Measurements from ENCODE around the gene CD200R1L. TPM values are rescaled to one million over a fixed set of nuclear protein-coding genes. Genes with fewer than 3 reads are reported as not detected.

The CD200R1L gene
- polyA plus RNA-seq, 3 donors: not detected

DNA sequence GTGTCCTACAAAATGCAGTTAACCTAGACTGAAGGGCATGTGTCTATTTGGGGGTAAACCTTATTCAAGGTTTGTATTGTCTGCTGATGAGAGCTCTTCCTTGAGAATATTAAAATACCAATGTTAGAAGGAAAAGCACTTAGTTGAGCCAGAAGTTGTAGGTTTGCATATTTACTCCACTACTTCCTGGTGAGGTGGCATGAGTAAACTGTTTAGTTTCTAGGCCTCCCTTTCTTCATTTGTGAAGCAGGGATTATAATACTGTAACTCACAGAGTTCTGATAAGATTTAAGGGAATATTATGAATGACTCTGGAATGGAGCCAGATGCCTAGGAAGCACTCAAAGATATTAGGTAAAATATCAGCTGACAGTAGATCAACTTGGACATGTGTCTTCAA, 46.7 kb downstream of the CD200R1L start:
- no peak overlapping the region for H3K27ac ChIP-seq (ENCODE audit: low read depth, low read length)

GRCh38 chr3:112794622-112795172, 52.0 kb downstream of the CD200R1L start:
- WGBS, 3 donors: 25 to 32% (median 31%) methylated on average over 6 of the region's 6 CpGs
- no peak overlapping the region for H3K27ac ChIP-seq (ENCODE audit: low read depth, low read length)

DNA sequence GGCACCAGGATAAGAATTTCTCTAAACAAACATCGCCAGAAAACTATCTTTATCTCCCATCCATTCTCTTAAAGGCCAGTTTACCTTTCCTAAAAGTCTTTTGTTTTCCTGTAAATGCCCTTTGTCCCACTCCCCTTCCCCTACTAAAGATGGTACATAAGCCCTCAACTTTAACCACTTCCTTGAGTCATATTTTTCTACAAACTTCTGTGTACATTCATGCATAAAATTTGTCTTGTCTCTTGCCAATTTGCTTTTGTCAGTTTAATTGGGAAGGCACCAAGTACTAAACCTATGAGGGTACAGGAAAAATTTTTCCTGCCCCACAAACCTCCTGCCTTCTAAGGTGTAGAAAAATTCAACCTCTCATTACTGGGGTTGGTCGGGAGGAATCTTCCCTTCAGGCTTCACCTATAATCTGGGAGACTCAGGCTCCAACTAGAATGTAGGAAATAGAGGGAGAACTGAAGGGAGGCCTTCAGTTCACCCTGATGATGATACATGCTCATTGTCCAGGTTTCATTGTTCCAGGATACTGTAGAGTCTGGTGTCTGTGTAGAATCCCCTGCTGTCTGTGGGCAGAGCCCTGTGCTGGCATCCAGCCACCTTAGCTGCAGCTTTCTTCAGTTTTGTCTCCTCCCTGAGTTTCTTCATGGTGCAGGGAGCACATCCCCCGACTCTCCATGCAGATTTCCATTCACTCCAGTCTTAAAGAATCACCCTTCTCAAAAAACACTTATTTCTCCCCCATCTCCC, 53.2 kb downstream of the CD200R1L start:
- WGBS, 3 donors: 72 to 80% (median 79%) methylated on average over 3 of the region's 3 CpGs
- no peak overlapping the region for H3K27ac ChIP-seq (ENCODE audit: low read depth, low read length)

- H3K27ac ChIP-seq (ENCODE audit: low read depth, low read length): no peak overlapping the region
- WGBS, 3 donors: 91 to 92% (median 91%) methylated on average over 2 of the region's 2 CpGs
These were observed 54.9 kb downstream of the CD200R1L start for GRCh38 chr3:112791736-112792135.

DNA sequence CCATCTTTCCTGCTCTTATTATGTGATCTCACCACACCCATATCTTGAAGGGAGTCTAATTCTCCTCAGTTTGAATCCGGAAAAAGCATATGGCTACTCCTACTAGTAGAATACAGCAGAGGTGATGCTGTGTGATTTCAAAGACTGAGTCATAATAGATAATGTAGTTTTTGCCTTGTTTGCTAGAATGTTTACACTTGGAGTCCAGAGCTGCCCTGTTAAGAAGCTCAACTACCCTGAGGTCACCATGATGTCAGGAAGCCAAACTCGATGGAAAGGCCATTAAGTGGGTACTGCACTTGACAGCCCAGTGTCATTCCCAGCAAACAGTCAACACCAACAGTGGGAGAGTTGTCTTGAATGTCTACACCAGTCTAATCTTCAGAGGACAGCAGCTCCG, 56.9 kb downstream of the CD200R1L start:
- WGBS, 3 donors: 67 to 80% (median 71%) methylated on average over 3 of the region's 3 CpGs

GRCh38 chr3:112786881-112787579, 59.6 kb downstream of the CD200R1L start:
- 91 to 95% (median 93%) methylated on average over 3 of the region's 3 CpGs for WGBS, 3 donors
- no peak overlapping the region for H3K27ac ChIP-seq (ENCODE audit: low read depth, low read length)

More for the DNA sequence above, 56.9 kb downstream of the CD200R1L start:
- H3K27ac ChIP-seq (ENCODE audit: low read depth, low read length): no peak overlapping the region

DNA sequence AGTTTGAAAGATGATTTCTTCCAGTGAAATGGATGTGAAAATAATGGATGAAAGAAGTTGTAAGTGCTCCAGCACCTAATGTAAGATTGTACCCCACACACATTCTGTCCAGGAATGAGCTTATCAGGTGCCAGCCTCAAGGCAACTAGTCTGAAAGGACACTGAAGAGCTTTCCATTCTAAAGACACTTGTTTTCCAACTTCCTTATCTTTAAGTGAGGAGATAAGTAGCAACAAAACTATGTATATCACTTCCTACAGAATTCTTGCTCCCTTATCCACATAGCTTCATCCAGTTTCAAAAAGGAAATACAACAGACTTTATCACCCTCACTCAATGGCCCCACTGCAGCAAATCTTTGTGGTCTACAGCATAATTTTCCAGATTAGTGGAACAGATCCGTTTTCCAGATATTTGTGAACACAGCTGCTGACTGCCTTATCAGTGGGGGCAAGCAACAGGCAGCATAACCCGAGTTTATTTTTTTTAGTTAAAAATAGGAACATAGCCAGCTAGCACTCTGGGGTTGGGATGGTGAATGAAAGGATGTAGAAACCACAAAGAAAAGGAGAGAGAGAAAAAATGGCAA, 60.6 kb downstream of the CD200R1L start:
- 4 to 8% (median 8%) methylated on average over 2 of the region's 2 CpGs for WGBS, 3 donors
- no peak overlapping the region for H3K27ac ChIP-seq (ENCODE audit: low read depth, low read length)

- H3K27ac ChIP-seq (ENCODE audit: low read depth, low read length): no peak overlapping the region
- 66 to 76% (median 73%) methylated on average over 9 of the region's 9 CpGs for WGBS, 3 donors
These were observed 61.2 kb downstream of the CD200R1L start for GRCh38 chr3:112785321-112786001.

DNA sequence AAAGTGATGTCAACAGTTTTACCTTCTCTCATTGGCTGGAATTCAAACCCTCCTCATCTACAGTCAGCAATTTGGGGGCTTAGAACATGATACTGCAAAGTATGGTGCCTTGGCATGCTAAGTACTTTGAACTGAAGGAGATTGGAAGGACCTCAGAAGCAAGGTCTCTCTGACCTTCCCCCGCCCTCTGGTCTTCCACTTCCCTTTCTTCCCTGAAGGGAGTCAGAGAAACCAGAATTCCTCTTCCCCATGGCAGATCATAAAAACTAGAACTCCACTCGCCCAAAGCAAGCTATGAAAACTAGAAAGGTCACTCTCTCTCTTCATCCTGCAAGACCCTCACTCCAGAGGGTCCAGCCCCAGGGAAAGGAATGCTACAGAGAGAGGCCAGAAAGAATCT, 64.2 kb downstream of the CD200R1L start:
- H3K27ac ChIP-seq (ENCODE audit: low read depth, low read length): no peak overlapping the region
- 25 to 64% (median 50%) methylated on average over 2 of the region's 2 CpGs for WGBS, 3 donors

GRCh38 chr3:112781599-112781998, 65.1 kb downstream of the CD200R1L start:
- 85 to 92% (median 88%) methylated on average over 1 of the region's 1 CpG for WGBS, 3 donors

GRCh38 chr3:112779558-112780480, 66.8 kb downstream of the CD200R1L start:
- WGBS, 3 donors: 58 to 64% (median 64%) methylated on average over 3 of the region's 3 CpGs
- H3K27ac ChIP-seq (ENCODE audit: low read depth, low read length): no peak overlapping the region

More at GRCh38 chr3:112781599-112781998, 65.1 kb downstream of the CD200R1L start:
- no peak overlapping the region for H3K27ac ChIP-seq (ENCODE audit: low read depth, low read length)

DNA sequence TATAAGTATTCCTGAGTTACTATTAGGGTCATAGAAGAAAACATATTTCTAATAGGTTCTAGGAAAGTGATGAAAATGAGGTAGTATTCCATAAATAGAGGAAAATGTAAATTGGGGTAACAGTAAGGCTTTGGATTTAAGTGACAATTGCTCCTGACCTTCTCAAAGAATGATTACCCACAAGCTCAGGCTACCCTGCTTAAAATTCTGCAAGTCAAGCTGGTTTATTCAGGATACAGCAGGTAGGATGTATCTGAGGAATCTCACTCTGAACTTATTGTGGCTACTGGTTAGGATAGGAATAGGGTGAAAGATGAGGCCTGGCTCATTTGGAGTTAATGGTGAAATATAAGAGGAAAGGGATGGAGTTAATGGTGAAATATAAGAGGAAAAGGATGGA, 67.7 kb downstream of the CD200R1L start:
- no peak overlapping the region for H3K27ac ChIP-seq (ENCODE audit: low read depth, low read length)

DNA sequence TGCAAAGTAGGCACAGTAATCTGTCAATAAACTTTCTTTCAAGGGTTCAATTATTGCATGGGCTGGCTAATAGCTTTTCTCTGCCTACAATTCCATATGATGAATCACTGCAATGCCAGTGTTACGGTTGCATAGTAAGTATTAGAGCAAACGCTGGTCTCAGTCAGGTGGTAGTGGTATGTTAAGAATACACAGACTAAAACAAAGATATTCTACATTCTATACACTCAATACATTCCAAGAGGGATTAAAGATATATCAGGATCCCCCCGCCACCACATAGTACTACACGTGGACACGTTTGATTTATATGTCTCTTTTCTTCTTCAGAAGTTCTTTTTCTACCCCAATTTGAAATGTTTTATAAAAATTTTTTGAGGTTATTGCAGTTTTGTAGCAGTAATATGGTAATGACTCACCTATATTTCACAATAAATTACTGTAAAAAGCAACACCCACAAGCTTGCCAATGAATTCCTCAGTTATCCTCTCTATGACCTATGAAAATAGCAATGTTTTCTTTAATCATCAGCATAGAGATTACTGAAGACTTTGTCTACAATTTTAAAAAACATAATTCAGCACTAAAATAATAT, 68.2 kb downstream of the CD200R1L start:
- WGBS, 3 donors: 66 to 73% (median 68%) methylated on average over 5 of the region's 5 CpGs
- H3K27ac ChIP-seq (ENCODE audit: low read depth, low read length): no peak overlapping the region

DNA sequence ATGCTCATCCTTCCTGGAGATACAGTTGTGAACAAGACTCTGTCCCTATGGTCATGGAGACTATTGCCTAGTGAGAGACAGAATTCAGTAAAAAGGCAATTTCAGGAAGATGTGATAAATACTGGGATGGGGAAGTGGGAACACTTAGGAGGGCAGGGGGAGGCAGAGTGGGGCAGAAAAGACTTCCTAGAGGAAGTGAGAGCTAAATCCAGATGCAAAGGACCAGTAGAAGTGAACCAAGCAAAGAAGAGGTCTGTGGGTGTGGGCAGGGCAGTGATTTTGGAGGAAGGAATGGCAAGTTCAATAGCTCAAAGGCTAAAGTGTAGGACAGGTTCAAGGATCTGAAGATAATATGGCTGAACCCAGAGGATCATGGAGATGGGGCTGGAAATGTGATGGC, 68.9 kb downstream of the CD200R1L start:
- H3K27ac ChIP-seq (ENCODE audit: low read depth, low read length): peak overlapping the region; percentile 54

- WGBS, 3 donors: 59 to 80% (median 77%) methylated on average over 3 of the region's 3 CpGs
- H3K27ac ChIP-seq (ENCODE audit: low read depth, low read length): no peak overlapping the region
These were observed 69.8 kb downstream of the CD200R1L start for GRCh38 chr3:112776836-112777235.

- no peak overlapping the region for H3K27ac ChIP-seq (ENCODE audit: low read depth, low read length)
These were observed 70.7 kb downstream of the CD200R1L start for GRCh38 chr3:112776000-112776399.

GRCh38 chr3:112775011-112775742, 71.5 kb downstream of the CD200R1L start:
- WGBS, 3 donors: 45 to 50% (median 48%) methylated on average over 4 of the region's 4 CpGs
- H3K27ac ChIP-seq (ENCODE audit: low read depth, low read length): no peak overlapping the region

More at GRCh38 chr3:112776000-112776399, 70.7 kb downstream of the CD200R1L start:
- WGBS, 3 donors: 54 to 80% (median 55%) methylated on average over 2 of the region's 2 CpGs
